GM19043 (cell line): ENCODE results near the gene PEX10.

Experiments
- ATAC-seq: cut with Tn5 transposase; IDR thresholded peaks from one replicate; pipeline ENCODE4 v1.9.1; 2021; ENCODE audit warnings: low read depth; ENCODE audit not compliant: unreplicated experiment

The PEX10 gene

DNA sequence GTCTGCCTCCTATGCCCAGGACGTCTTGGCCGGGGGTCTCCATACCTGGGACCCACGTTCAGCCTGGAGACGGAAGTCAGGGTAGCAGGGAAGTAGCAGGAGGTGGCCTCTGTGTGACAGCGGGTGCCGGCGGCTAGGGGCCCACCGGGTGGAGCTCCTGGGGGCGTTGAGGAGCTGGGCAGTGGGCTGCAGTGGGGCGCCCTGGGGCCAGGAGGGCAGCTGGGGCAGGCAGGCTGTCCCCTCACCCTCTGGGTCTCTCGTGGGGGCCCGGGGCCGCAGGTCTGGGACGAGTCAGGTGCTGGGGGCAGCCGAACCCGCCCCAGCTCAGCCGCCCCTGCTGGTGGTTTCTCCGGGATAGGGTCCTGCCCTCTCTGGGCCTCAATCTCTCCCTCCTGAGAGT is 14.7 kb upstream of the PEX10 start:
- no peak for ATAC-seq

DNA sequence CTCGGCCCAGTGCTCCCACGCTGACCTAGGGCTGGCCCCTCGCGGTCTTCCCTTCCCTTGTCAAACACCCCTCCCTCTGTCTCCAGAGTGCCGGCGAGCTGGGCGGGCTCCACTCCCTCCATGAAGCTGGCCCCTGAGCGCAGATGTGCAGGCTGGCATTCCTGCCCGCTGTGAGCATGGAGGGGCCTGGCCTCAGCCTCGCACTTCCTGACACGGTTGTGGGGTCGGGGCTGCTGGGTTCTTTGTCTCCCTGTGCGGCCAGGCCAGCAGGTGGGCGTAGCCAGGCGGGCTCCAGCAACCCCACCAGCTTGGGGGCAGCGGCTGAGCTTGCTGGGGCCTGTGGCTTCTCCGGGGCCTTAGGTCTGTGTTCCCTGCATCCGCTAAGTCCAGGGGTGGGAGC is 14.2 kb upstream of the PEX10 start:
- ATAC-seq: no peak

DNA sequence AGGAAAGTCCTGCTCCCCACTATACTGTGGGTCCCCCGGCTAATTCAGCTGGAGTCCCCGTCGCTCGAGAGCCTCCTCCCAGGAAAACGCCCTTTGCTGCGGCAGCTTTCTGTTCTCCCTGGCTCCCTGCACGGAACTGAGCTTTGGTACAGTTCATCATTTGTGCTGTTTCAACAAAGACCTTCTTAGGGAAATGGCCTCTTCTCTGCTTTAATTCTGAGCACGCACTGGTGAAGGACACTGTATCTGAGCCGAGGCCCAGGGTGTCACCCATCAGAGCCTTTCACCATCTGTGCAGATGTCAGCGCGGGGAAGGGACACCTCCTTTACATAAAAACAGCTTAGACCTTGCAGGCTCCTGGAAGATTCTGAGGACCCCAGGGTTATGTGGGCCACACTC is 13.5 kb upstream of the PEX10 start:
- no peak for ATAC-seq

DNA sequence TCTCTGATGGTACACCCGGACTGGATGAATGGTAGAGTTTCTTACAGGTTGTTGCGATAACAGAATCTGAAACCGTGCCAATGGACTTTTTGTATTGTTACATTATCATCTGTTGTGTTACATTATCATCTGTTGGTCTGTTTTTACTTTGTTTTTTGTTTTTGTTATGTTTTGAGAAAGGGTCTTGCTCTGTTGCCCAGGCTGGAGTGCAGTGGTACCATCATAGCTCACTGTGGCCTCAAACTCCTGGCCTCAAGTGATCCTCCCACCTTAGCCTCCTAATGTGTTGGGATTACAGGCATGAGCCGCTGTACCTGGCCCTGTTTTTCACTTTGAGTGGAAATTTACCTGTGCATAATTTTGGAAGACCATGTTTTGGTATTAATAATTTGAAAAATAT is 10.2 kb upstream of the PEX10 start:
- no peak for ATAC-seq

DNA sequence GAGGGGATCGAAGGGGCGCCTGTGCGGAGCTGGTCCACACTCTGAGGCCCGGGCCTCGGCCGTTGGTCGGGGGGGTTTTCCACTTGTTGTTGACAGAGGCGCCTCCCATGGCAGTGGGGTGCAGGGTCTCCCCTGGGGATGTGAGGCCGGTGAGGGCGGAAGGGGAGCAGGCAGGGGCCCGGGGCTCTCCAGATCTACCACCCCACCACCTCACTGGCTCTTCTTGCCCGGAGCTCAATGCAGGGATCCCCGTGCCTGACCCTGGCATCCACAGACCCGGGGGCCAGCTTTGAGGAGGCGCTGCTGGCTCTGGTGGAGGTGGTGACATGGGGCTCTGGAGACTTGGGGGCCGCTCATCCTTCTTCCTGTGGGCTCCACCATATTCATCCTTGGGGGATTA is 7.1 kb upstream of the PEX10 start:
- no peak for ATAC-seq

DNA sequence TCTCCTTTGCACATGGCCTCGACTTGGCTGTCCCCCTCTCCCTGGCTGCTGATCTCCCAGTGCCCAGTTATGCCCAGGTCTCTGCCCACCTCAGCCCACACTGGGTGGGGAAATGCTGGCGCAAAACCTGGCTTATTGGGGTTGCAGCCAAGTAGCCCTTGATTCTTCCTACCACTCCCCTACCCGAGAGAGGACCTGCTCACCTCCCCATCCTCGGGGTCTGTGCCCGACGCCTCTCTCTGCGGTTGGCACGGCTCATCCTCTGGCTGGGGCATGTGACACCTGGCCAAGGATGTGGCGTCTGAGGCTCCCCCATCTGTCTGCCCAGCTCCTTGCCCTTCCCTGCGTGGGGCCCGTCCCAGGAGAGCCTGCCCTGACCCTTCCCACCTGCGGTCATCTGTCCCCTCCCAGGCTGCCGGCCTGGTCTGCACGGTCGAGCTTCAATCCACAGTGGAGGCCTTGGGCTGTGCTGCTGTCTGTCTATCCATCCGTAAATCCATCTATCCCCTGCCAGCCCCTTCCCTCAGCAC is 6.5 kb upstream of the PEX10 start:
- no peak for ATAC-seq

DNA sequence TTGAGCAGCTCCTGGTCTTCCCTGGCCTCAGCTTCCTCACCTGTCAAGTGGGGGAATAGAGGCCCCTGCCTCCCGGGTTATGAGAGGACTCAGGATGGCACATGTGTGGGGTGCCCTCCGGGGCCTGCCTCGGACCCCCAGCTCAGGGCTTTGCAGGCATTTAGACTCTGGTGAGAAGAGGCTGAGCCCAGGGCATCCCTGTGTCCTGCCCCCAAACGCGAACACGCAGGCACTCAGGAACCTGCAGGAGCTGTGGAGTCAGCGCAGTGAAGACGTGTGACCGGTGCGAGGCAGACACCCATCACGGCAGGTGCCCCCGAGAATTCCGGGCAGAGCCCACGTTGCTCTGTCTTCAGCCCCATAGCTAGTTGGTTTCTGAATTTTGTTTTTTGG is 5.5 kb upstream of the PEX10 start:
- no peak for ATAC-seq

DNA sequence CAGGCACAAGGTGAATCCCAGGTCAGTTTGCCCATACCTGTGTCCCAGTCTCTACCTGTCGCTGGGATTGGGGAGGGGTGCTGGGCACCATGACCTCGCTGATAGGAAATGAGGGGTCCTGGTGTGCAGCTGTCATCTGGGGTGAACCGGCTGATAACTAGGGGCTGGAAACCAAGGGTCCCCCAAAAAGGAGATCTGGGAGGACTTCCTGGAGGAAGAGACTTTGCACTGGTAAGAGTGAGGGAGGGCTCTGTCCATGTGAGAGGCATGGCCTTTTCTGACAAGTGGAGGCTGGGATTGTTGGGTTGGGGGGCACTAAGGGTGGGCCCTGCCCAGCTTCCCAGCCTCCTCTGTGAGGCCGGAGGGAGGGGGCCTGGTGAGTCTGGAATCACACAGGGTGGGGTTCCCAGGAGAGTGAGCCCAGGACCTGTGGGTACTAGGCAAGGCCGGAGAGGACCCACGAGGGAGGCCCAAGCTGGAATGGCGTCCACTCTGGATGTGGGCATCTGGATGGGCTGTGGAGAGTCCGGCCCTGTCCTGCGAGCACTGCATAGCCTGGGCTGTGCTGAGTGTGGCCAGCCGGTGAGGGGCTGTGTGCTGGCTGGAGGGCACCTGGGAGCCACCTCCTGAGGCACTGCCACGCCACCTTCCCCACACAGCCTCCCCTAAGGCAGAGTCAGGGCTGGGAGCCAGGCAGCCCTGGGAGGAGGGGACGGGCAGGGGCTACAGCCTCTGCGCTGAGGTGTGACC is 4.9 kb upstream of the PEX10 start:
- ATAC-seq: no peak

DNA sequence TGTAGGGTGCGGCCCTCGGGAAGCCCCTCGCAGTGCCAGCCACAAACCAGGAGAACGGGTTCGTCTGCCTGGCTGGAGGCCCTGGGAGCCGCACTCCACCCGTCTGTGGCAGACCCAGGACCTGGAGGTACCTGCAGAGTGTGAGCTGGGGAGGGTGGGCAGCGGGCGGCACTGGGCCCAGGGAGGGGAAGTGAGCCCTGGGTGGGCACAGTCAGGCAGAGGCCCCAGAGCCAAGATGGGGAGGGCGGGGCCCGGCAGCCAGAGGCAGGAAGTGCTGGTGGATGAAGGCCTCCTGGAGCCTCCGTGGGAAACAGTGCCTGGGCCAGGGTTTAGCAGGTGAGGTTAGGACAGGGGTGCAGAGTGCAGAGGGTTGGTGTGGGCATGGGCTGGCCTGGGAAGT is 4.0 kb upstream of the PEX10 start:
- no peak for ATAC-seq

DNA sequence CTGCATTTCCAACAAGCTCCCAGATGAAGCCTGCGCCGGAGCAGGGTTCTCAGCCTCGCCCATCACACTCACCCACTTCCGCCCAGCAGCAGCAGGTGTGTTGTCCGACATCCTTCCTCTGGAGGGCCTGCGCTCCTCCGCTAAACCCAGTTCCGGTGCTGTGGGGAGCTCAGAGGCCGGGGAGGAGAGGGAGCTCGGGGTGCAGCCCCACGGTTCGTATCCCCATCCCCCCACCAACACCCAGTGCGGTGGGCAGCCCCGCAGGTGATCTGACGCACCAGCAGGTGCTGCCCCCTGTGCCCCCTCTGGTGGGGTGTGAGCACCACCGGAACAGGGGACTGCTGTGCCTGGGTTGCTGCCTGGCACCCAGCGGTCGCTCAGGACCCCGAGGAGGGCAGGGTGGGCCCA is 3.4 kb upstream of the PEX10 start:
- no peak for ATAC-seq

DNA sequence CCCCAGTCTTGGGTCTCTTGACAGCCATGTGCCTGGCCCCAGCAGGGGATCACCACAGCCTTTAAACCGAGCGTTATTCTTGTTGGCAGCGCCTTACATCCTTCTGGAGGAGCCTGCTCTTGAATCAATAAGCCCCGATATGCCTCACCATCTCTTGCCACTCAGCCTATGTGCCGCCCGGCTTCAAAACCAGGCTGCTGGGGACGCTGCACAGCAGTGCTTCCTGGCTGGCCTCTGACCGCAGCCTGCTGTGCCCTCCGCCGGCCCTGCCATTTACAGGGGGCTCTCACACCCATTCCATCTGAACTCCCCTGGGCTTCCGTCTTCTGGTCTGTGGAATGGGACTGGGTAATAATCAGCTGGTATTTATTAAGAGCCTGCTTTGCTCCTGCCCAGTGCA is 3.0 kb upstream of the PEX10 start:
- ATAC-seq: no peak

DNA sequence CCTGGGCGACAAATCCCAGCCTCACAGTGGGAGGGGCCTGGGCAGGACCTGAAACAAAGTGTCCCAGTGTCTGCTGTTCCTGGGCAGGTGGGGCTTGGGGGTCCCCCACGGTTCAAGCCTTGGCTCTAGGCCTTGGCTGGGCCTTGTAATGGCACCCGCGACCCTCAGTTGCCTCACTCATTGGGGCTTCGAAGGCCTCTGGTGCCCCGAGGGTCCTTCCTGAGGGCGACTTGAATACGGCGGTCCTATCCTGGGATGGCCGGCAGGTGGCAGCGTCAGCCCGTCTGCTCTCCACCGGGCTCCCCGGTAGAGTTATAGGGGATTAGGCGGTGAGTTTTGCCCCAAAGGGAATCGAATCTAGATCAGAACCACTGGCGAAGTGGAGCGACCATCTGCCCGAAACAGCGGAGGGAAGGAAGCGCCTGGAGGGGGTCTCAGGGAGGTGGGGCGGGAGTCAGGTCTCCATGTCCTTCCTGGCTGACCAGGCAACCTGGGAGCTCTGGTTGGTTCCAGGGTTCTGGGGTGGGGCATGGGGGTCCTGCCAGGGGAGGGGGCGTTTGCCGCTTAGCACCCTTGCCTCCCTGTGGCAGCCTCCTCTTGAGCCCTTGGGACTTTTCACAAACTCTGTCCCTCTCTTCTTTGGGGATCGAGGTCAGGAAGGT is 2.1 kb upstream of the PEX10 start:
- ATAC-seq: no peak

DNA sequence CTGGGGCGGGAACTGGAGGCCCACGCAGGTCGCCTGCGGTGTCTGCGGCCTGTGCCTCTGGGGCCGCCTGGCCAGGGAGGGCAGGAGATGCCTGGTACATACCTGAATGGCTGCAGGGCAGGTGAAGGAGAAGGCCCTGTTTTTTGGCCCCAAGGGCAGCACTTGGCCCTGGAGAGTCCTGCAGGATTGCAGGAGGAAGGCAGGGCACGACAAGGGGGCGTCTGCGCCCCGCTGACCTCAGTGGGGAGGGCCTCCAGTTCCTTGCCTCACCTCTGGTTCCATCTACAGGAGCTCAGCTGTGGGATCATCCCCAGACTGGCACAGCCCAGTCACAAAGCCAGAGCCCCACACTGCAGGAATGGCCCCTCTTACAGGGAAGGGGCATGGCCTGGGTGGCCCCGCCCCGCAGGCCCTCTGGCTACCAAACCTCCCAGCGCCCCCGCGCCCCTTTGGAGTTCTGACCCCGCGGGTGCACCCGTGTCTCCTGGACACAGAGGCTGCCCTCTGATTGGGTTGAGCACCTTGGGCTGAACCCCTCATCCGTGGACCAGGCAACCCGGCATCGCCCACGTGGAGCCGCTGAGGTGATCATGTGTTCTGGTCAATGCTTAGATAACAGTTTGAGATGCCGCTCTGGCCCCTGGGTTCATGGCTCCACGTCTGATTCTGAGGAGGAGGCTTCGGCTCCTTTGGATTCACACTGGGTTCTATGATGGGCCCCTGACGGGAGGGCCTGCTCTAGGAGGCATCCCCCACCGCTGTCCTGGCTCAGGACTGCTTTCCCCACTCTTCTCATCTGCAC is 1.3 kb upstream of the PEX10 start:
- no peak for ATAC-seq

DNA sequence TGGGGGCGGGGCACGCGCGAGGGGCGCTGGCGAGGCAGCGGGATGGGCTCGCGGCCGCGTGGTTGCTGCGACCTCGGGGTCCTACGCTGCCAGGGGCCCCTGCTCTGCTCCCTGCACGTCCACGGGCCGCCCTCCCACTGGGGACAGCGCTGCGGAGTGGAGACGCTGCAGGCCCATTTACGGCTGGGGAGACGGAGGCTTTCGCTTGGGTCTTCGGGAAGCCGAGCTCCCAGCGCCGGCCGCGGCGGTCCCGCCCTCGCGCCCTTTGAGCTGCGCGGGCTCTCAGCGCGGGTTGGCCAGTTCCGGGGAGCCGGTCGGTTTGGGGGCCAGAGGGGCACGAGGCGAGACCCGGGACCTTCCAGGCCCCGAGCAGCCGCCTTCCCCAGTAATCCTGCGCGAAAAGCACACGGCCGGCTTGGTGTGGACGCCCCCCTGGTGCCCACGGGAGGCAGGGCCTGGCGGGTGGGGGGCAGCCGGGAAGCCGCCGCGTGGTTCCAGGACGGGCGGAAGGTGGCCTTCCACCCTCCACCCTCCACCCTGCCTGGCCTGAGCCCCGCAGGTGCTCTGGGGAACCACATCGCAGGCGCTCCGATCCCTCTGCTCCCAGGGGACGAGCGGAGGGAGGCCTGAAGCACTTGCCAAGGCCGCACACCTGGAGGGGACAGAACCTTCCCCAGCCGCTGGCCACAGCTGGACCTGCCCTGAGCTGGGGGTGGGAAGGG is 570 bp upstream of the PEX10 start:
- ATAC-seq: peak; percentile 11

DNA sequence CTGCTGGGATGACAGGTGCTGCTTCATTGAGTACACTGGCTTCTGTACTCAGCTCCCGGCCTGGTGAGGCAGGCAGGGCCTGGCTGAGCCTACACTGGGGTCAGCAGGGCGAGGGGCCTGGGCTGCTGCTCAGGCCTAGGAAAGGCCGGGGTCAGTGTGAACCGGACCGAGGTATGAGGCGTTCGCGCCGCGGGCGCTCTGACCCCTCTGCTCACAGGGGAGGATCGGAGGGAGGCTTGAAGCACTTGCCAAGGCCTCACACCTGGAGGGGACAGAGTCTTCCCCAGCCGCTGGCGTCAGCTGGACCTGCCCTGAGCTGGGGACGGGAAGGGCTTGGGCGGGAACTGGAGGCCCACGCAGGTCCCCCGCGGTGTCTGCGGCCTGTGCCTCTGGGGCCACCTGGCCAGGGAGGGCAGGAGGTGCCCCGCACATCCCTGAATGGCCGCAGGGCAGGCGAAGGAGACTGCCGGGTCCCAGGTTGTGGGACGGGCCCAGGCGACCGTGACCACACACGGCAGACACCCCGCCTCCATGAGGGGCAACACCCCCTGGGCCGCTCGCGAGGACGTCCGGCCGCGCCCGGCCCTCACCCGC is 466 bp downstream of the PEX10 start:
- peak; percentile 2 for ATAC-seq

DNA sequence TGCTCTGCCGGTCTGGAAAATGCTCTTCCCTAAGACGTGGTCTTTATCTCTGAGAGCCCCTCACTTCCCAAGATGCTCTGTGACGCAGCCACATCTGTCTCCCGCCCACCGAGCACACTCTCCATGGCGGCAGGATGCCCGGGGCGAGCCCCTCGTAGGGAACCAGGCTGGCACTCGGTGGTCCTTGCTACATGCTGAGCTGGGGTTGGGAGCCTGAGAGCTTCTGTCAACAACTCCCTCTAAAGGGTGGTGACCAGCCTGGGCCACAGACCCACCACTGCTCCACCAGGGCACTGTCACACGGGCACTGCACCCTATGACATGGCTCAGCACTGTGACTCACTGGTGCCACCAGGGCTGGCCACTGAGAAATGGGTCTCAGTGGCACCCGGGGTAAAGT is 2.6 kb downstream of the PEX10 start:
- ATAC-seq: no peak

DNA sequence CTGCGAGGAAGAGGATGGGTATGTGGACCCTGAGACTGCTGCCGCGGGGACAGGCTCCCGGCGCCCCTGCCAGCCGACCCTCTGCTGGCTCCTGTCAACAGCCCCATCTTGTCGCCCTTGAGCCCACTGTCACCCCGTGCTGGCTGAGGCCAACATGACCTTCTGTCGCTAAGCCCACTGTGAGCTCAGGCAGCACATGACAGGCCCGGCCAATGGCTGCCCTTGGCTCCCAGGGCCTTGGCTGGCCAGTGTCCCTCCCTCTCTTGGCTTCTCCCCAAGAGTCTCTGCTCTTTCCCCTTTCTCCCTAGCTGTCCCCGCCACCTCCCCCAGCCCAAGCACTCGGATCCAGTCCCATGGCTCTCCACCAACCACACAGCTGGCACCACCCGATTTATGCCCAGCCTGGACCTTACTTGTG is 3.5 kb downstream of the PEX10 start:
- ATAC-seq: no peak

DNA sequence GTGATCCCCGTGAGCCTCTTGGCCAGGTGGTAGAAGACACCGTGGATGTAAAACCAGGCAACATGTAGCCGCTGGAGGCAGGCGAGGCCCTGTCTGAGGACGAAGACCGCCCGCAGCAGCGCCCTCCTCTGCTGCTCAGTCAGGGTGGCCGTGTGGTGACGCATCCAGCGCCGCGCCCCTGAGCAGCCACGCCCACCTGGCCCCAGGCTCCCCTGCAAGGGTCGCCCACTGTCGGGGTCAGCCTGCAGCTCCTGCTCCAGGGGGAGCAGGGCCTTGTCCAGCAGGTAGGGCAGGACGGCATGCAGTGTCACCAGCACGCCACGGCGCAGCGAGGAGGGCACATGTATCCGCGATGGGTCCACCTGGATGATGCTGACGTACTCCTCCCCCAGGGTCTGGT is 3.9 kb downstream of the PEX10 start:
- ATAC-seq: no peak

DNA sequence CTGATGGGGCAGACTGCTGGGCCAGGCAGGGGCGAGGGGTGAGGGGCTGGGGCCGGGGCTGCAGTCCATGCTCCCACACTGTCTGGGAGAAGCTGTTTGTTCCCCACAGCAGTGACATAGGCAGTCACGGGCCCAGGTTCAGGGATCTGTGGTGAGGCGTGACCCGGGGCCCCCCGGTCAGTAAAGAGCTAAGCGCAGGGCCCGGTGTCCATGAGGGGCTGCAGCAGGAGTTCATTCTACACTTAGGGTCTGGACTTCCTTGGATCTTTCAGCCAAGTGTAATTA is 4.4 kb downstream of the PEX10 start:
- ATAC-seq: no peak

DNA sequence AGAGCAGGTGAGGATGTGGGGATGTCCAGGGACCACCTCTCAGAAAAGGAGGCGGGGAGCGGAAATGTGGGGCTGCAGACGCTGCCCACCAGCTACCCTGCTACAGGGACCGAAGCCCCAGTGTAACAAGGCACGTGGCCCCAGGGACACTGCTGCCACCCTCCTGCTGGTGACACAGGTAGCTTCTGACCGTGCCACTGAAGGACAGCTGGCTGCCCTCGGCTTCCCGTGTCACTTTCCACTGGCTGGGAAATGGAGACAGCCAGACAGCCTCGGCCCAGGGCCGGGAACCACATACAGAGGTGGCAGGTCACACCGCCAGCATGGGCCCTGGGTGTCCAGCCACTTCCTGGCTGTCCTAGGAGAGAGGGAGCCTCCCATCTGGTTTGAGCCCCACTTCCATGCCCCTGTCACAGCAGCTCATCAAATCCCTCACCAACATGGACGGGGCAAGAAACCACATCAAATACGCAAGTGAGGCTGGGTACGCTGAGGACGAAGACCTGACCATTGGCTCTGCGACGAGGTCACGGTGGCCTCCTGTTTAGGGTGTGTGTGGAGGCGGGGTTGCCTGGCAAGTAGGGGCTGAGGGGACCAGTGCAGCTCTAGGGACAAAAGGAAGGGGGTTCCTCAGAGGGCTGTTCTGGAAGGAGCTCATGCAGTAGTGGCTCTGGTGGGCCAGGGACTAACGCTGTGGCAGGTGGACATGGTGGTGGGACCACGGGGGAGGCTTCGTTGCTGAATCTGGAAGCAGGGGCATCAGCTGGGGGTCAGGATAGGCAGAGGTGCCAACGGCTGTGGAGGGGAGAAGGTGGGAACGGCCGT is 5.0 kb downstream of the PEX10 start:
- ATAC-seq: no peak
